ENCODE data around the gene SPAG9. TPM values are rescaled to one million over a fixed set of nuclear protein-coding genes. Genes with fewer than 3 reads are reported as not detected.
A peak's percentile ranks its signal among the peaks of the same experiment; 100 is the strongest.

Gene SPAG9
- total RNA-seq, 1 experiment from 2014 or later, result 54.3 TPM

DNA sequence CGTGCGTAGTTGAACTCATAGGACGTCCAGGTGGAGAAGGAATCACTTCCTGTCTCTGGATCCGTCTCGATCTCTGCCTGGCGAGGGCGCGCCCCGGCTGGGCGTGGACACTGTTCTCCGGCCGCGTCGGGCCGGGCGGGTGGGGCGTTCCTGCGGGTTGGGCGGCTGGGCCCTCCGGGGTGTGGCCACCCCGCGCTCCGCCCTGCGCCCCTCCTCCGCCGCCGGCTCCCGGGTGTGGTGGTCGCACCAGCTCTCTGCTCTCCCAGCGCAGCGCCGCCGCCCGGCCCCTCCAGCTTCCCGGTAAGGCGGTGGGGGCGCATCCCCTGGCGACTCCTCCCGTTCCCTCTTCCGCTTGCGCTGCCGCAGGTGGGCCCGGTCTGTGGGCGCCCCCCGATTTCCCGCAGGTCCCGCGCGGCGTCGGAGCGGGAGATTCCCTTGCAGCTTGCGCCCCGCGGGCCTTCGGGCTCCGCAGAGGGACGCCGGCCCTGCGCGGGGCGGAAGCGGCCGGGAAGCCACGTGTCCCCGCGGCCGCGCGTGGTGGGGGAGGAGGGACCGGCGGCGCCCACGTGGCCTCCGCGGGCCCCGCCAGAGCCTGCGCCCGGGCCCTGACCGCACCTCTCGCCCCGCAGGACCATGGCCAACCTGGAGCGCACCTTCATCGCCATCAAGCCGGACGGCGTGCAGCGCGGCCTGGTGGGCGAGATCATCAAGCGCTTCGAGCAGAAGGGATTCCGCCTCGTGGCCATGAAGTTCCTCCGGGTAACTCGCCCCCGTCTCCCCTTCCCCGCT, 45.7 kb upstream of the SPAG9 start, which contains the start of gene NME2:
Gene NME2, plus strand, starts transcription at position 214 of the 789 bp plus-strand sequence. Its CDS starts 420 bp downstream, at position 634.
- peak within 1 kb of the TSS; percentile 82 for H3K9ac ChIP-seq (ENCODE audit: extremely low read depth, insufficient read length, low read length)
- no peak within 1 kb of the TSS; the same call in 1 of the 2 replicates for H2BK15ac ChIP-seq (ENCODE audit: low read depth, low read length)
- Mint-ChIP-seq H3K27ac (peak within 1 kb of the TSS; percentile 89 to 99 (median 91)), H3K4me3 (peak within 1 kb of the TSS; percentile 83 to 94), H3K36me3 (ENCODE audit: insufficient read depth in 1 of 3, low read depth in 3 of 3) (peaks cover 41 to 65% (median 59%) of the 10 kb centered on the region in 3 experiments; a peak in 6 of 7 replicates), H3K9me3 (no peaks in the 10 kb centered on the region), H3K4me1 (peaks cover 17 to 20% of the 10 kb centered on the region in 2 experiments), H3K27me3 (ENCODE audit: low read depth) (no peaks in the 10 kb centered on the region)
- H4K91ac ChIP-seq (ENCODE audit: insufficient read length, low read depth, low read length), result no peak within 1 kb of the TSS
- H2BK120ac ChIP-seq (ENCODE audit: low read depth, low read length, poor library complexity, severe bottlenecking), result no peak within 1 kb of the TSS
- H3K23me2 ChIP-seq (ENCODE audit: insufficient read length, low read depth, low read length, poor library complexity, severe bottlenecking), result peaks cover 13% of the 10 kb centered on the region
- no peak within 1 kb of the TSS for H3K23ac ChIP-seq (ENCODE audit: insufficient read length, low read depth, low read length)
- no peak within 1 kb of the TSS for H4K8ac ChIP-seq (replicated peaks; ENCODE audit: insufficient read length, low read depth, low read length)
- H3K79me2 ChIP-seq (ENCODE audit: insufficient read depth, low read length), result no peaks in the 10 kb centered on the region; the same call in 1 of the 2 replicates
- peak; percentile 97 for DNase-seq
- no peak within 1 kb of the TSS for H2BK12ac ChIP-seq (ENCODE audit: insufficient read length, low read depth, low read length)
- TF ChIP-seq, protein P1, sequence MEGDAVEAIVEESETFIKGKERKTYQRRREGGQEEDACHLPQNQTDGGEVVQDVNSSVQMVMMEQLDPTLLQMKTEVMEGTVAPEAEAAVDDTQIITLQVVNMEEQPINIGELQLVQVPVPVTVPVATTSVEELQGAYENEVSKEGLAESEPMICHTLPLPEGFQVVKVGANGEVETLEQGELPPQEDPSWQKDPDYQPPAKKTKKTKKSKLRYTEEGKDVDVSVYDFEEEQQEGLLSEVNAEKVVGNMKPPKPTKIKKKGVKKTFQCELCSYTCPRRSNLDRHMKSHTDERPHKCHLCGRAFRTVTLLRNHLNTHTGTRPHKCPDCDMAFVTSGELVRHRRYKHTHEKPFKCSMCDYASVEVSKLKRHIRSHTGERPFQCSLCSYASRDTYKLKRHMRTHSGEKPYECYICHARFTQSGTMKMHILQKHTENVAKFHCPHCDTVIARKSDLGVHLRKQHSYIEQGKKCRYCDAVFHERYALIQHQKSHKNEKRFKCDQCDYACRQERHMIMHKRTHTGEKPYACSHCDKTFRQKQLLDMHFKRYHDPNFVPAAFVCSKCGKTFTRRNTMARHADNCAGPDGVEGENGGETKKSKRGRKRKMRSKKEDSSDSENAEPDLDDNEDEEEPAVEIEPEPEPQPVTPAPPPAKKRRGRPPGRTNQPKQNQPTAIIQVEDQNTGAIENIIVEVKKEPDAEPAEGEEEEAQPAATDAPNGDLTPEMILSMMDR (conservative IDR thresholded peaks at IDR 0.05), result no peak
- H3K9me3 ChIP-seq (ENCODE audit: control insufficient read depth, low read depth, low read length), result no peaks in the 10 kb centered on the region
- H3K4ac ChIP-seq (ENCODE audit: low read depth, low read length), result no peak within 1 kb of the TSS; the same call in 1 of the 2 replicates
- peak within 1 kb of the TSS; percentile 16 for H4K5ac ChIP-seq (ENCODE audit: insufficient read length, low read depth, low read length)
- H3K4me1 ChIP-seq (ENCODE audit: insufficient read depth, low read length), result no peaks in the 10 kb centered on the region
- peak within 1 kb of the TSS; percentile 82 for H3K18ac ChIP-seq (ENCODE audit: insufficient read length, low read depth, low read length)
- peak within 1 kb of the TSS; percentile 95 for H3K4me2 ChIP-seq (ENCODE audit: insufficient read depth, insufficient read length, low read length)
- H3K56ac ChIP-seq (ENCODE audit: insufficient read length, low read depth, low read length), result no peak within 1 kb of the TSS
- peak within 1 kb of the TSS; percentile 24 for H3K27ac ChIP-seq (ENCODE audit: insufficient read length, low read depth, low read length)
- H4K20me1 ChIP-seq (ENCODE audit: control insufficient read depth, insufficient read depth, insufficient read length), result no peaks in the 10 kb centered on the region
- H3K14ac ChIP-seq (ENCODE audit: insufficient read depth, low read length), result peak within 1 kb of the TSS; percentile 93
- WGBS (ENCODE audit: extremely low coverage, insufficient read length, low lambda C conversion rate), result no CpG with 5 or more reads among the region's 98 CpGs
- no peak within 1 kb of the TSS for H2AFZ ChIP-seq (ENCODE audit: low read length)
- H2AK5ac ChIP-seq (ENCODE audit: insufficient read length, low read length), result no peak within 1 kb of the TSS
- H3K27me3 ChIP-seq (ENCODE audit: insufficient read depth, low read length), result no peaks in the 10 kb centered on the region
- no peak within 1 kb of the TSS for H2BK5ac ChIP-seq (ENCODE audit: insufficient read length, low read length)
- no peak within 1 kb of the TSS for H3T11ph ChIP-seq (ENCODE audit: low read length)
- H3K79me1 ChIP-seq (ENCODE audit: insufficient read depth, low read depth, low read length, poor library complexity, severe bottlenecking), result peaks cover 4% of the 10 kb centered on the region
- no peak within 1 kb of the TSS for H2BK20ac ChIP-seq (ENCODE audit: low read depth, low read length, poor library complexity, severe bottlenecking)

Data from H9 (cell line).